Neural cell (in vitro differentiated cells): Measurements from ENCODE around the gene SLC39A10. TPM values are rescaled to one million over a fixed set of nuclear protein-coding genes. Genes with fewer than 3 reads are reported as not detected.

Source experiments
- H2AFZ ChIP-seq: fragments of 200-600, 300-800 bp; sonication (generic), shearing (Covaris generic); 2 replicates; pipeline ENCODE4 v1.6.0; 2014; ENCODE audit warnings: low read depth, mild to moderate bottlenecking, antibody characterized with exemption, low read length, moderate library complexity
- H3F3A ChIP-seq: fragments of 200-600 bp; shearing (Covaris generic); 2 replicates; pipeline ENCODE4 v1.6.1; 2016; ENCODE audit warnings: mild to moderate bottlenecking, moderate library complexity, mixed read lengths, antibody characterized with exemption, low read length; ENCODE audit not compliant: insufficient read depth, poor library complexity, severe bottlenecking
- H3K27ac ChIP-seq: fragments of 200-600, 300-800 bp; sonication (generic), shearing (Covaris generic); 2 replicates; pipeline ENCODE4 v1.5.1; 2014; ENCODE audit warnings: mild to moderate bottlenecking, low read length, moderate library complexity
- H3K27me3 ChIP-seq: fragments of 300-800, 200-600 bp; sonication (generic), shearing (Covaris generic); 2 replicates; pipeline ENCODE4 v1.6.0; 2014; ENCODE audit warnings: mild to moderate bottlenecking, low read depth, low read length, moderate library complexity; ENCODE audit not compliant: insufficient read depth
- H3K36me3 ChIP-seq: fragments of 300-800, 200-600 bp; sonication (generic), shearing (Covaris generic); 2 replicates; pipeline ENCODE4 v1.5.1; 2014; ENCODE audit warnings: mild to moderate bottlenecking, antibody characterized with exemption, low read length, moderate library complexity; ENCODE audit not compliant: insufficient read depth
- H3K4me2 ChIP-seq: fragments of 300-800, 200-600 bp; sonication (generic), shearing (Covaris generic); 2 replicates; pipeline ENCODE4 v1.6.0; 2014; ENCODE audit warnings: mild to moderate bottlenecking, low read length
- H3K4me3 ChIP-seq: fragments of 300-800, 200-600 bp; sonication (generic), shearing (Covaris generic); 2 replicates; pipeline ENCODE4 v1.5.1; 2014; ENCODE audit warnings: mild to moderate bottlenecking, low read length, moderate library complexity
- H3K79me2 ChIP-seq: fragments of 200-600 bp; shearing (Covaris generic); replicated peaks from 2 replicates; pipeline ENCODE4 v1.6.0; 2014; ENCODE audit warnings: mild to moderate bottlenecking, low read length, moderate library complexity; ENCODE audit not compliant: insufficient read depth
- H3K9ac ChIP-seq: fragments of 300-800, 200-600 bp; sonication (generic), shearing (Covaris generic); 2 replicates; pipeline ENCODE4 v1.6.1; 2016; ENCODE audit warnings: mild to moderate bottlenecking, low read length, mixed read lengths
- H3K9me2 ChIP-seq: fragments of 200-600 bp; shearing (Covaris generic); 2 replicates; pipeline ENCODE4 v1.6.1; 2016; ENCODE audit warnings: mild to moderate bottlenecking, low read length, mixed read lengths; ENCODE audit not compliant: insufficient read depth
- H3K9me3 ChIP-seq: fragments of 200-600, 300-800 bp; sonication (generic), shearing (Covaris generic); 2 replicates; pipeline ENCODE4 v1.6.1; 2016; ENCODE audit warnings: mild to moderate bottlenecking, mixed run types, low read length, moderate library complexity, mixed read lengths
- H4K20me1 ChIP-seq: fragments of 200-600 bp; shearing (Covaris generic); 2 replicates; pipeline ENCODE4 v1.6.1; 2016; ENCODE audit warnings: mild to moderate bottlenecking, mixed run types; ENCODE audit not compliant: insufficient read depth
- EP300 ChIP-seq: fragments of 450-650 bp; conservative IDR thresholded peaks from 2 replicates; pipeline ENCODE4 v1.6.1; 2014; ENCODE audit warnings: antibody characterized with exemption, mild to moderate bottlenecking, moderate library complexity; ENCODE audit not compliant: poor library complexity, severe bottlenecking
- EZH2 ChIP-seq: fragments of 200-600, 300-800 bp; shearing (Covaris generic), sonication (generic); IDR thresholded peaks from 2 replicates; pipeline ENCODE4 v1.6.1; 2014; ENCODE audit warnings: antibody characterized with exemption, low read length, borderline replicate concordance, mild to moderate bottlenecking; ENCODE audit not compliant: insufficient read depth, poor library complexity, severe bottlenecking
- MXI1 ChIP-seq: fragments of 450-650 bp; conservative IDR thresholded peaks from 2 replicates; pipeline ENCODE4 v1.6.1; 2014; ENCODE audit warnings: antibody characterized with exemption, mild to moderate bottlenecking; ENCODE audit not compliant: poor library complexity, severe bottlenecking
- POLR2AphosphoS5 ChIP-seq: IDR thresholded peaks from 2 replicates; pipeline ENCODE4 v1.6.1; 2012
- RAD21 ChIP-seq: fragments of 450-650 bp; conservative IDR thresholded peaks from 2 replicates; pipeline ENCODE4 v1.6.1; 2014; ENCODE audit warnings: antibody characterized with exemption, mild to moderate bottlenecking, moderate library complexity
- SMC3 ChIP-seq: fragments of 450-650 bp; conservative IDR thresholded peaks from 2 replicates; pipeline ENCODE4 v1.6.1; 2014; ENCODE audit warnings: antibody characterized with exemption, mild to moderate bottlenecking, moderate library complexity; ENCODE audit not compliant: poor library complexity
- TAF1 ChIP-seq: IDR thresholded peaks from 2 replicates; pipeline ENCODE4 v1.6.1; 2012; ENCODE audit warnings: low read depth
- polyA plus RNA-seq: library from polyadenylated mRNA; depleted of rRNA; stranded (reverse); fragments of >200 nt; gene quantifications from 2 replicates; pipeline ENCODE4 v1.2.3, GENCODE V29; 2014
- TF ChIP-seq, protein P1 (sequence below): fragments of 450-650 bp; IDR thresholded peaks from 2 replicates; pipeline ENCODE4 v1.5.1; 2014; ENCODE audit warnings: antibody characterized with exemption, mild to moderate bottlenecking, moderate library complexity; ENCODE audit not compliant: poor library complexity, severe bottlenecking
- TF ChIP-seq, protein P2 (sequence below): IDR thresholded peaks from 2 replicates; pipeline ENCODE4 v1.6.1; 2012; ENCODE audit warnings: borderline replicate concordance

SLC39A10 gene
- polyA plus RNA-seq, 1 donor from 2014 or later: 71.7 TPM

DNA sequence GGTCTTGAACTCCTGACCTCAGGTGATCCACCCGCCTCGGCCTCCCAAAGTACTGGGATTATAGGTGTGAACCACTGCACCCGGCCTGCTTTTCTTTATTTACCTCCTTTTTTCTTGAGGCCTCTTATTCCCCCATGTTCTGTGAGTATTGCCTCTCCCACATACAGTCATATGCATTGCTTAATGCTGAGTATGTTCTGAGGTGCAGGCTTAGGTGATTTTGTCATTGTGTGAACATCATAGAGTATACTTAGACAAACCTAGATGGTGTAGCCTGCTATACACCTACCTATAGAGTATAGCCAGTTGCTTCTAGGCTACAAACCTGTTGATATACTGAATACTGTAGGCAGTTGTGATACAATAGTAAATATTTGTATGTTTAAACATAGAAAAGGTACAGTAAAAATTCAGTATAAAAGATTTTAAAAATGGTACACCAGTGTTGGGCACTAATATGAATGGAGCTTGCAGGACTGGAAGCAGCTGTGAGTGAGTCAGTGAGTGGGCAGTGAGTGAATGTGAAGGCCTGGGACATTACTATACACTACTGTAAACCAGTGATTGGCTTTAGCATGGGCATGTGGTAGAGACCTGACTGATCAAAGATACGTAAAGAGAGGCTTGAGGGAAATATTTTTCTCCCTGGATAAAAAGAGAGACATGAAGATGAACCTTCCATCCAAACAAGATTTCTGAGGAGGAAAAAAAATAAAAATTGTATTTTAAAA is 17.6 kb downstream of the SLC39A10 start:
- H3K27ac ChIP-seq: no peak overlapping the region
- H3K36me3 ChIP-seq: no peaks in the 10 kb centered on the region
- H3K4me3 ChIP-seq: no peak overlapping the region
- H3F3A ChIP-seq: no peaks in the 10 kb centered on the region
- no peaks in the 10 kb centered on the region for H3K9me2 ChIP-seq
- H4K20me1 ChIP-seq: no peaks in the 10 kb centered on the region
- H2AFZ ChIP-seq: no peak overlapping the region
- TF ChIP-seq POLR2AphosphoS5: no peak
- no peak overlapping the region for H3K9ac ChIP-seq
- no peaks in the 10 kb centered on the region for H3K27me3 ChIP-seq
- H3K4me2 ChIP-seq: no peak overlapping the region
- H3K9me3 ChIP-seq: no peaks in the 10 kb centered on the region
- peaks cover 9% of the 10 kb centered on the region for H3K79me2 ChIP-seq

DNA sequence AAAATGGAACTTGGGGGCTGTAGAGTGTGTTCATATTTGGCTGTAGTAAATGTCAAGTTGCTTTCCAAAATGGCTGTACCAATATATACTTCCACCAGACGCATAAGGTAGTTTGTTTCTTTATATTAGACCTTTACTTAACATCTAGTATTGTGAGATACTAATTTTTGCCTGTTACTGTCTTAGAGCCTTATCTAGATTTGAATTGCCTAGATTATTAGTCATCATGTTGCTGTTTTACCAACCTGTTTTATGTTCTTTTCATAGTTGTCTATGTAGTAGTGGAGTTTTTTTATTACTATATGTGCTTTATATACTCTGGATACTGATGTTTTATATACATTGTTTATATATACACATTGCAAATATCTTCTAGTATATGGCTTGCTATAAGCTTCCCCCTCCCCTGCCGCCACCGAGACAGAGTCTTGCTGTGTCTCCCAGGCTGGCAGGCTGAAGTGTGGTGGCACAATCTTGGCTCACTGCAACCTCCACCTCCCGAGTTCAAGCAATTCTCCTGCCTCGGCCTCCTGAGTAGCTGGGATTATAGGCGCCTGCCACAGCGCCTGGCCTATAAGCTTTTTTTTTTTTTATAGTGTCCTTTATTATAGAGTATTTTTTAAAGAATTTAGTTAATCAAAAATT is 18.9 kb downstream of the SLC39A10 start:
- Histone ChIP-seq H2AFZ (no peak overlapping the region), H3K4me2 (no peak overlapping the region), H3K36me3 (peaks cover 7% of the 10 kb centered on the region), H3K27ac (no peak overlapping the region), H3K4me3 (no peak overlapping the region), H4K20me1 (no peaks in the 10 kb centered on the region), H3K9me2 (no peaks in the 10 kb centered on the region), H3K9ac (no peak overlapping the region), H3K79me2 (peaks cover 9% of the 10 kb centered on the region), H3K27me3 (no peaks in the 10 kb centered on the region), H3K9me3 (no peaks in the 10 kb centered on the region), H3F3A (no peaks in the 10 kb centered on the region)
- TF ChIP-seq EZH2 (no peak), MXI1 (no peak)
- TF ChIP-seq, protein P1, sequence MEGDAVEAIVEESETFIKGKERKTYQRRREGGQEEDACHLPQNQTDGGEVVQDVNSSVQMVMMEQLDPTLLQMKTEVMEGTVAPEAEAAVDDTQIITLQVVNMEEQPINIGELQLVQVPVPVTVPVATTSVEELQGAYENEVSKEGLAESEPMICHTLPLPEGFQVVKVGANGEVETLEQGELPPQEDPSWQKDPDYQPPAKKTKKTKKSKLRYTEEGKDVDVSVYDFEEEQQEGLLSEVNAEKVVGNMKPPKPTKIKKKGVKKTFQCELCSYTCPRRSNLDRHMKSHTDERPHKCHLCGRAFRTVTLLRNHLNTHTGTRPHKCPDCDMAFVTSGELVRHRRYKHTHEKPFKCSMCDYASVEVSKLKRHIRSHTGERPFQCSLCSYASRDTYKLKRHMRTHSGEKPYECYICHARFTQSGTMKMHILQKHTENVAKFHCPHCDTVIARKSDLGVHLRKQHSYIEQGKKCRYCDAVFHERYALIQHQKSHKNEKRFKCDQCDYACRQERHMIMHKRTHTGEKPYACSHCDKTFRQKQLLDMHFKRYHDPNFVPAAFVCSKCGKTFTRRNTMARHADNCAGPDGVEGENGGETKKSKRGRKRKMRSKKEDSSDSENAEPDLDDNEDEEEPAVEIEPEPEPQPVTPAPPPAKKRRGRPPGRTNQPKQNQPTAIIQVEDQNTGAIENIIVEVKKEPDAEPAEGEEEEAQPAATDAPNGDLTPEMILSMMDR: no peak
- TF ChIP-seq, protein P2, sequence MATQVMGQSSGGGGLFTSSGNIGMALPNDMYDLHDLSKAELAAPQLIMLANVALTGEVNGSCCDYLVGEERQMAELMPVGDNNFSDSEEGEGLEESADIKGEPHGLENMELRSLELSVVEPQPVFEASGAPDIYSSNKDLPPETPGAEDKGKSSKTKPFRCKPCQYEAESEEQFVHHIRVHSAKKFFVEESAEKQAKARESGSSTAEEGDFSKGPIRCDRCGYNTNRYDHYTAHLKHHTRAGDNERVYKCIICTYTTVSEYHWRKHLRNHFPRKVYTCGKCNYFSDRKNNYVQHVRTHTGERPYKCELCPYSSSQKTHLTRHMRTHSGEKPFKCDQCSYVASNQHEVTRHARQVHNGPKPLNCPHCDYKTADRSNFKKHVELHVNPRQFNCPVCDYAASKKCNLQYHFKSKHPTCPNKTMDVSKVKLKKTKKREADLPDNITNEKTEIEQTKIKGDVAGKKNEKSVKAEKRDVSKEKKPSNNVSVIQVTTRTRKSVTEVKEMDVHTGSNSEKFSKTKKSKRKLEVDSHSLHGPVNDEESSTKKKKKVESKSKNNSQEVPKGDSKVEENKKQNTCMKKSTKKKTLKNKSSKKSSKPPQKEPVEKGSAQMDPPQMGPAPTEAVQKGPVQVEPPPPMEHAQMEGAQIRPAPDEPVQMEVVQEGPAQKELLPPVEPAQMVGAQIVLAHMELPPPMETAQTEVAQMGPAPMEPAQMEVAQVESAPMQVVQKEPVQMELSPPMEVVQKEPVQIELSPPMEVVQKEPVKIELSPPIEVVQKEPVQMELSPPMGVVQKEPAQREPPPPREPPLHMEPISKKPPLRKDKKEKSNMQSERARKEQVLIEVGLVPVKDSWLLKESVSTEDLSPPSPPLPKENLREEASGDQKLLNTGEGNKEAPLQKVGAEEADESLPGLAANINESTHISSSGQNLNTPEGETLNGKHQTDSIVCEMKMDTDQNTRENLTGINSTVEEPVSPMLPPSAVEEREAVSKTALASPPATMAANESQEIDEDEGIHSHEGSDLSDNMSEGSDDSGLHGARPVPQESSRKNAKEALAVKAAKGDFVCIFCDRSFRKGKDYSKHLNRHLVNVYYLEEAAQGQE: no peak

DNA sequence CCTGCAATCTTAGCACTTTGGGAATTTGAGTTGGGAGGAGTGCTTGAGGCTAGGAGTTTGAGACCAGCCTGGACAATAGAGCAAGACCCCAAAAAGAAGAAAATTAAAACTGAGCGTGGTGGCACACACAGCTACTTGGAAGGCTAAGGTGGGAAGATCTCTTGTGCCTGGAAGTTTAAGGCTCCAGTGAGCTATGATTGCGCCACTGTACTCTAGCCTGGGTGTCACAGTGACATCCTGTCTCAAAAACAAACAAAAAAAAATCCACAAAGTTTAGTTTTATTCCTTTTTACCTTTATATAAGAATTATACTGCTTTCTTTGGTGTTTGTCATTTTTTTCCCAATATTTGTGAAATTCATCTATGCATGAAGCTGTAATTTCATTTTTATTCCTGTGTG is 20.3 kb downstream of the SLC39A10 start:
- H3K9me3 ChIP-seq: no peaks in the 10 kb centered on the region
- H3K27me3 ChIP-seq: no peaks in the 10 kb centered on the region
- H3K36me3 ChIP-seq: peaks cover 9% of the 10 kb centered on the region
- H3K4me2 ChIP-seq: no peak overlapping the region
- no peak overlapping the region for H3K9ac ChIP-seq
- no peaks in the 10 kb centered on the region for H4K20me1 ChIP-seq
- H3K27ac ChIP-seq: no peak overlapping the region
- H3K79me2 ChIP-seq: peaks cover 8% of the 10 kb centered on the region
- TF ChIP-seq, protein P2: no peak
- TF ChIP-seq RAD21 (no peak), MXI1 (no peak), EP300 (no peak), EZH2 (no peak), SMC3 (no peak), TAF1 (no peak), POLR2AphosphoS5 (no peak)
- TF ChIP-seq, protein P1: no peak
- no peaks in the 10 kb centered on the region for H3F3A ChIP-seq
- no peaks in the 10 kb centered on the region for H3K9me2 ChIP-seq
- no peak overlapping the region for H2AFZ ChIP-seq
- no peak overlapping the region for H3K4me3 ChIP-seq
